Activated naive CD8-positive, alpha-beta T cell treated with anti-CD3 and anti-CD28 coated beads, Interleukin-2, amount 50 U/mL, for 16 hours (primary cell): Measurements from ENCODE around the gene HIPK1.

ENCODE experiments used
- DNase-seq: peaks from one replicate; pipeline ENCODE4 v3.0.0-alpha.2; 2020; ENCODE audit warnings: low read depth, low spot score

HIPK1 gene

GRCh38 chr1:113913887-113914664 is 15.0 kb upstream of the HIPK1 start:
- no peak for DNase-seq

GRCh38 chr1:113916974-113917373 is 12.2 kb upstream of the HIPK1 start:
- DNase-seq, result no peak

- no peak for DNase-seq
Observed at GRCh38 chr1:113917400-113918082, 11.6 kb upstream of the HIPK1 start.

DNA sequence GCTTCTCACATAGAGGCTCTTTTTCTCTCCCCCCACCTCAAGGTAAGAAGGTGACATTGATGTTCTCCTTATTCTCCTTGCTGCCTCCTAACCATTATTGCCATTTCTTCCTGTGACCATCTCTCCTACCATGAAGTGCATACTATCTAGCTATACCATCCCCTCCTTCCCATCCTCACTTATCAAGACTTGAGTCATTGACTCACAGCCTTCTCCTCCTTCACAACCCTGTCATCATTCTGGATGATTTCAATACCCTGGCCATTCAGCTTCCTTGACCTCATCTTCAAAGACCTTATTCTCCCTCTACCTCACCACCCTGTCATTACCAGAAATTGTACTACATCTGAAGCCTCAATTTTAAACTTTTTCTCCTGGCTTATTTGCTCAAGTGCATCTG is 10.9 kb upstream of the HIPK1 start:
- DNase-seq, result no peak

DNA sequence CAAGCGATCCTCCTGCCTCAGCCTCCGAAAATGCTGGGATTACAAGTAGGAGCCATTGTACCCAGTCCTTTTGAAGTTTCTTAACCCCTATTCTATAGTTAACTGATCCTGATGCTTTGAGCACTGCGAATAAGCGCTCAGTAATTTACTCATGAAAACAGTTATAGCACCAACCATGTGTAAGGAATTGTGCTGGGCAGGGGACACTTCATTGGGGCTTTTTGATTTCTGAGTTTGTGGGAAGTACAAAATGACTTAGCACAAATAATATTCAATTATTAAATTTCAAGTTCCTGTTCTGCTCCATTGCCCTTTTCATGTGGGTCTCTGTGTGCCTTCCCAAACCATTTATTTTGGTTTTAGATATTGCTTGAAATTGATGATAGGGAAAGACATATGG is 6.2 kb upstream of the HIPK1 start:
- no peak for DNase-seq

GRCh38 chr1:113924473-113924872 is 4.7 kb upstream of the HIPK1 start:
- no peak for DNase-seq

GRCh38 chr1:113928187-113928930 is 765 bp upstream of the HIPK1 start:
- DNase-seq, result no peak

DNA sequence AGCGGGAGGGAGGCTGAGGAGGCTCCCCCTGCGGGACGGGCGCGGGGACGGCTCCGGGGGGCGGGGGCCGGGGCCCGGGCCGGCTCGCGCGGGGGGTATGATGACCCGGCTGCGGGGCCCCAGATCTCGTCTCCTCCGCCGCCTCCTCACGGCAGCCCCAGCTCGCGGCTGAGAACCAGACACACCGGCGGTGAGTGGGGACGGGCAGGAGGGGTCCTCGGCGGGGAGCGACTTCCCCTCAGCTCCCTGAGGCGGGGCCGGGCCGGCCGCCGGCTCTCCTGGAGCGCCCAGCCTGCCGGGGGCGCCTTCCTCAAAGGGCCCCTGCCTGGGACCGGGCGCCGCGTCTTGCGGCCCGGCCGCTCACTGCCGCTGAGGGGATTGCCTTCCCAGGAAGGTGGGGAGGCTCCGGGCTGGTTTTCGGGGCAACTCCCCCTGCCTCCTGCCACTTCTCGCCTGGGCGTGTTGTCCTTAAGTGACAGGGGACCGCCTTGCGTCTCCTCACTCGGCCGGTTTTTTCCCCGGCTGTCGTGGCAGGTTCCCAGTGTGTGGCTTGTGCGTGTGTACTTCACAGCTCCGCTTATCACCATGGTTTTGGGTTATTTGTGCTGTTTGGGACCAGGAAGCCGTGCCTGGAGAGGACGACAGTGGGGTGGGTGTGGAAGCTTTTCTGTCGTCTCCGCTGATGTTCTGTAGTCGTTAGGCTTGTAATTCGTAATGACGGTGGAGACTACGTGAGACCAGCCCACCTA is 800 bp downstream of the HIPK1 start:
- DNase-seq, result peak; percentile 11

DNA sequence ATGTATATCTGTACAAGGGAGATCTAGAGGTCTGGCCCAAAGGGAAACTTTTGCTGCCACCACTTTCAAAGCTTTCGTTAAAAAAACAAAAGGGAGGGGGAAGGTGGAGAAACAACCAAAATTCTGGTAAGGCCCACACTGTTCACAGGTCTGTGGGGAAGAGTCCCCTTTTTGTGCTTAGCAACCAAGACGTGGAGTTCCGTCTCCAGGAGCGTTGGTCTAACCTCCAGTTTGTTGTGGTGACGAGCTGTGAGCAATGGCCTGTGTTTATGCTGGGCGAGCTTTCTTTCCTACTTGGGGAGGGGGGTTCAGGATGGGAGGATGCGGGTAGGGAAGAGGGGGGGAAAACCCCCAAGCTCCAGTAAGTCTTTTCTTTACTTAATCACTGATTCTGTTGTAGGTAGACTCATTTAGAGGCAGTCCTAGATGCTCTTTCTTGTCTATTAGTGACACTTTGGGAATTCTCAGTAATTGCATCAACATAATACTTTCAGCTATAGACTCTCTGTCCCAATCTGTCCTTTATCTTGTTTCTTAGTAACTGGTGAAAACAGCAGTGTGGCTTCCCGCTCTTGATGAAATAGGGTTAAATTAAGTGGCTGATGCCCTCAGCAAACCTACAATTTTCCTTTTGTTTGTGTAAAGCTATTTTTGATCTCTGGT is 1.5 kb downstream of the HIPK1 start:
- no peak for DNase-seq

DNA sequence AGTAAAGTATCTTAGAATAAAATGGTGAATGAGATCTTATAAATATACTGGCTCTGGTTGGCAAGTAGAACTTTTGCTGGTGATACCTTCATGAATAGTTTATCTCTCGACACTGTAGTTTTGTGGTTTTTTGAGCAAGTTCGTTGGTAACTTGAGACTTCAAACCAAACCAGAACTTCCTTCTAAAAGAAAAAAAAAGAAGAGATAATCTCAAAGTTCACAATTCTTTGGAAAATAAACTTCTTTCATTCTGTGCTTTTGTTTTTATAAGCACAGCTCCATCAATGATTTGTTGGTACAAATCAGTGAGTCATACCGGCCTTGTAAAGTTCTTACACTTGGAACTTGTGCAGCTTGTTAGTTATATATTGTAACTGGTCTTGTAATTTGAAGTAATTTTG is 2.3 kb downstream of the HIPK1 start:
- no peak for DNase-seq

- no peak for DNase-seq
Observed at GRCh38 chr1:113934006-113934405, 4.9 kb downstream of the HIPK1 start.

DNA sequence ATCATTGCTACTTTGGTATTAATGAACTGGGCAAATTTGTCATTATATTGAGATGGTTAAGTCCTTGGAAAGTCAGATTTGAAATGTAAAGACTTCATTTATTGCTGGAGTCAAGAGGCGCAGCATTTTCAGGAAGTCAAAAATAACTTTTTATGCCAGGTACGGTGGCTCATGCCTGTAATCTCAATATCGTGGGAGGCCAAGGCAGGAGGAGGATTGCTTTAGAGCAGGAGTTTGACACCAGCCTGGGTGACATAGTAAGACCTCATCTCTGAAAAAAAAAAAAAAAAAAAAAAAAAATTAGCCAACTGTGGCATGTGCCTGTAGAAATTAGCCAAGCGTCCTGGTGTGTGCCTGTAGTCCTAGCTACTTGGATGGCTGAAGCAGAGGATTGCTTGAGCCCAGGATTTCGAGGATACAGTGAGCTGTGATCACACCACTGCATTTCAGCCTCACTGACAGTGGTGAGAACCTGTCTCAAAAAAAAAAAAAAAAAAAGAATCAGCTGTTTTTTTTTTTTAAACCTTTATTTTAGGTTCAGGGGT is 5.5 kb downstream of the HIPK1 start:
- DNase-seq, result no peak

DNA sequence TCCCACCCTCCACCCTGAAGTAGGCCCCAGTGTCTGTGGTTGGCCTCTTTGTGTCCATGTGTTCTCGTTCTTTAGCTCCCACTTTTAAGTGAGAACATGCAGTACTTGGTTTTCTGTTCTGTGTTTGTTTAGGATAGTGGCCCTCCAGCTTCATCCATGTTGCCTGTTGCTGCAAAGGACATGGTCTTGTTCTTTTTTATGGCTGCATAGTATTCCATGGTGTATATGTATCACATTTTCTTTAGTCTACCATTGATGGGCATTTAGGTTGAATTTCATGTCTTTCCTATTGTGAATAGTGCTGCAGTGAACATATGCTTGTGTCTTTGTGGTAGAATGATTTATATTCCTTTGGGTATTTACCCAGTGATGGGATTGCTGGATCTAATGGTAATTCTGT is 6.1 kb downstream of the HIPK1 start:
- DNase-seq, result no peak

GRCh38 chr1:113935970-113936369 is 6.8 kb downstream of the HIPK1 start:
- no peak for DNase-seq

DNA sequence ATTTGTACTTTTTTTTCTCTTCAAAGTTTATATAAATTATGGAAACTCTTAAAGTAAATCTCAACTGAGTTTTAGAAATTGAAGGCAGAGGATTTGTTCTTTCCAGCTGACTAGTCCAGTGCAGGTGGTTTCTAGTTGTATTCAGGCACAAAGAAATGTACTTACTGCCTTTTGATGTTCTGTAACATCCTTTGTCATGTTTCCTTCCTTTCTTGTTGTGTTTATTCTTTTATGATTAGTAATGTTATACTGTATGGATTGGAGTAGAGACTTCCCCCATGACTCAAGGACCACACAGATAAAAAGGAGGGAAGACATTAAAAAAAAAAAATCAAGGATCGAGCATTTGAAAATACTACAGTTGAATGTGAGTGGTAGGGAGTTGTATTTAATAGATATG is 8.0 kb downstream of the HIPK1 start:
- DNase-seq, result no peak

- no peak for DNase-seq
Observed at GRCh38 chr1:113938192-113938591, 9.1 kb downstream of the HIPK1 start.

DNA sequence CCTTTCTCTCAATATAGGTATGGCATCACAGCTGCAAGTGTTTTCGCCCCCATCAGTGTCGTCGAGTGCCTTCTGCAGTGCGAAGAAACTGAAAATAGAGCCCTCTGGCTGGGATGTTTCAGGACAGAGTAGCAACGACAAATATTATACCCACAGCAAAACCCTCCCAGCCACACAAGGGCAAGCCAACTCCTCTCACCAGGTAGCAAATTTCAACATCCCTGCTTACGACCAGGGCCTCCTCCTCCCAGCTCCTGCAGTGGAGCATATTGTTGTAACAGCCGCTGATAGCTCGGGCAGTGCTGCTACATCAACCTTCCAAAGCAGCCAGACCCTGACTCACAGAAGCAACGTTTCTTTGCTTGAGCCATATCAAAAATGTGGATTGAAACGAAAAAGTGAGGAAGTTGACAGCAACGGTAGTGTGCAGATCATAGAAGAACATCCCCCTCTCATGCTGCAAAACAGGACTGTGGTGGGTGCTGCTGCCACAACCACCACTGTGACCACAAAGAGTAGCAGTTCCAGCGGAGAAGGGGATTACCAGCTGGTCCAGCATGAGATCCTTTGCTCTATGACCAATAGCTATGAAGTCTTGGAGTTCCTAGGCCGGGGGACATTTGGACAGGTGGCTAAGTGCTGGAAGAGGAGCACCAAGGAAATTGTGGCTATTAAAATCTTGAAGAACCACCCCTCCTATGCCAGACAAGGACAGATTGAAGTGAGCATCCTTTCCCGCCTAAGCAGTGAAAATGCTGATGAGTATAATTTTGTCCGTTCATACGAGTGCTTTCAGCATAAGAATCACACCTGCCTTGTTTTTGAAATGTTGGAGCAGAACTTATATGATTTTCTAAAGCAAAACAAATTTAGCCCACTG is 11.5 kb downstream of the HIPK1 start:
- DNase-seq, result peak; percentile 23

- DNase-seq, result no peak
Observed at GRCh38 chr1:113941245-113941559, 12.1 kb downstream of the HIPK1 start.

GRCh38 chr1:113942527-113942926 is 13.4 kb downstream of the HIPK1 start:
- DNase-seq, result no peak
